Ectodermal cell (in vitro differentiated cells): ENCODE measurements around the gene MYO15B.

ENCODE experiments used
- H3K27ac ChIP-seq: 2 replicates; pipeline ENCODE4 v1.7.0; 2013; ENCODE audit warnings: mild to moderate bottlenecking, low read depth, low read length; ENCODE audit not compliant: insufficient read depth, poor library complexity, severe bottlenecking
- H3K27me3 ChIP-seq: 2 replicates; pipeline ENCODE4 v1.7.0; 2013; ENCODE audit warnings: mild to moderate bottlenecking, low read length; ENCODE audit not compliant: insufficient read depth, control insufficient read depth, poor library complexity, severe bottlenecking
- H3K36me3 ChIP-seq: one replicate; pipeline ENCODE4 v1.7.0; 2013; ENCODE audit warnings: low read length; ENCODE audit not compliant: control insufficient read depth, insufficient read depth
- H3K4me1 ChIP-seq: one replicate; pipeline ENCODE4 v1.7.0; 2013; ENCODE audit warnings: low read length; ENCODE audit not compliant: control insufficient read depth, insufficient read depth
- H3K4me3 ChIP-seq: 2 replicates; pipeline ENCODE4 v1.7.0; 2013; ENCODE audit warnings: low read depth, low read length, control low read depth; ENCODE audit not compliant: insufficient read depth
- H3K9me3 ChIP-seq: 2 replicates; pipeline ENCODE4 v1.7.0; 2013; ENCODE audit warnings: mild to moderate bottlenecking, low read length, moderate library complexity; ENCODE audit not compliant: control insufficient read depth
- WGBS, 2 experiments: methylation state at CpG; one replicate each; pipeline ENCODE4 v1.1.7; 2013; ENCODE audit warnings: missing lambda C conversion rate in 2 of 2; 5-methylcytosine and 5-hydroxymethylcytosine counted together

Gene MYO15B

DNA sequence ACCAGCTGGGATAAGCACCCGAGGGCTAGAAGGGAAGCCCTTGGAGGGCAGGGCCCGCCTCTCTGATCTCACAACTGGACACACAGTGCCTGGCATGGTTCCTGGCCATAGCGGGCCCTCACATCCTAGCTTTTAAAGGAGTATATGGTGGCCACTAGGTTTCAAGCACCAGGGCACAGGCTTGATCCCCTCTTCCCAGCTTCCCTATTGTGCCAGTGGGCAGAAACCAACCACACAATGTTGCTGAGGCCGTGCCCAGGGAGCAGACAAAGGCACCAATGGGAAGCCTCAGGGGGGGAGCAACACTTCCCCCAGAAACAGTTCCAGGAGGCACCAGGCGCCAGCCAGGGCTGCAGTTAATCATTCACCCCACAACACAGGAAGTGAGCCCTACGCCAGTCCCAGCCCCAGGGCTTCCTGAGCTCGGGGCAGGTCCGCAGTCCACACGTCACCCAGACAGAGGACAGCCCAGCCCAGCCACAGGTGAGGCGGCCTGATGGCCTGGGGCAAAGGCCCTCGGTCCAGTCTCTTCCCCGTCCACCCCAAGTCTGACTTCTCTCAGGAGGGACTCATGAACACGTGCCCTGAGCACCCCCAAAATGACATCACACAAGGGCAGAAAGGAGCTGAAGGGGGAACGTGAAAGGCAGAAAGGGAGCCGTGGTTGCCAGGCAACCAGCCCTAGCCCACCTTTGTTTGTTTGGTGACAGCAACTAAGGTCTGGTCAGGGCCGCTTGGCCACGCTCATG is 58.5 kb downstream of the MYO15B start:
- WGBS, 2 experiments, result 89 to 90% methylated on average over 17 of the region's 17 CpGs
- Histone ChIP-seq H3K4me3 (no peak overlapping the region), H3K4me1 (peaks cover 6% of the 10 kb centered on the region), H3K9me3 (no peaks in the 10 kb centered on the region), H3K27ac (no peak overlapping the region), H3K27me3 (no peaks in the 10 kb centered on the region), H3K36me3 (peaks cover 7% of the 10 kb centered on the region)

DNA sequence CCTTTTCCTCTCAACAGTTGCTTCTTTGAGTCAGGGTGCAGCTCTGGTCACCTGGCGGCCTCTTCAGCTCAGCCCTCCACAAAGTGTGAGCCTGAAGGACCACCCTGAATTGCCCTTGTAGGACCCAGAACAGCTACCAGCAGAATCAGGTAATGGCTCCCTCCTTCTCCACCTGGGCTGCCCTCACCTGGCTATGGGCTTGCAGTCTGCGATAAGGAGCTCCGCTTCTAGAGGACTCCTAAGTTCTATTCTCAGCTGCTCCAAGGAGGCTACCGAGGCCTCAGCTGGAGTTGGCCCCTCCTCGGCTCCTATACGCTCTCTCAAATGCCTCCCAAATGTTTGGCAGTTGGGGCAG is 59.0 kb downstream of the MYO15B start:
- H3K36me3 ChIP-seq, result peaks cover 8% of the 10 kb centered on the region
- no peaks in the 10 kb centered on the region for H3K27me3 ChIP-seq
- H3K27ac ChIP-seq, result no peak overlapping the region
- H3K9me3 ChIP-seq, result no peaks in the 10 kb centered on the region
- no peak overlapping the region for H3K4me3 ChIP-seq
- H3K4me1 ChIP-seq, result peaks cover 6% of the 10 kb centered on the region
- whole genome bisulfite sequencing, 2 experiments, result 92 to 95% methylated on average over 6 of the region's 6 CpGs

DNA sequence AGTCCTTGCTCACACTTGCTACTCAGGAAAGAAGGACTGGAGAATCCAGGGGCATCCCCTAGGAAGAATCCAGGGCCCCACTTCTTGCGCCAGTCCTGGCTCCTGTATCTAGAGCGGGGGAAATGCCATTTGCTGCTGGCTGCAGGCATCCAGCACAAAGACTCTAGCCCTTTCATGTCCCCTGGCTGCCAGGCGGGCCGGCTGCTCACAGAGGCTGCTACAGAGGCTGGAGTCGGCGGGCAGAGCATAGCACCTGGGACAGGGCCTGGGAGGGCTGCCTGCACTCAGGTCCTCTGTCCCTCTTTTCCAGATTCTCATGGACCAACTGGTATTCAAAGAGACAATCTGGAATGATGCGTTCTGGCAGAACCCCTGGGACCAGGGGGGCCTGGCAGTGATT is 59.5 kb downstream of the MYO15B start:
- Histone ChIP-seq H3K27me3 (no peaks in the 10 kb centered on the region), H3K36me3 (peaks cover 8% of the 10 kb centered on the region), H3K4me1 (peaks cover 6% of the 10 kb centered on the region), H3K4me3 (no peak overlapping the region), H3K27ac (no peak overlapping the region), H3K9me3 (no peaks in the 10 kb centered on the region)
- WGBS, 2 experiments, result 94 to 95% methylated on average over 7 of the region's 7 CpGs

GRCh38 chr17:75647921-75648320 is 60.3 kb downstream of the MYO15B start:
- WGBS, 2 experiments, result 96% methylated on average over 7 of the region's 7 CpGs
- H3K27ac ChIP-seq, result no peak overlapping the region
- H3K4me3 ChIP-seq, result no peak overlapping the region
- no peaks in the 10 kb centered on the region for H3K27me3 ChIP-seq
- no peaks in the 10 kb centered on the region for H3K9me3 ChIP-seq
- H3K4me1 ChIP-seq, result peaks cover 6% of the 10 kb centered on the region
- peaks cover 8% of the 10 kb centered on the region for H3K36me3 ChIP-seq

DNA sequence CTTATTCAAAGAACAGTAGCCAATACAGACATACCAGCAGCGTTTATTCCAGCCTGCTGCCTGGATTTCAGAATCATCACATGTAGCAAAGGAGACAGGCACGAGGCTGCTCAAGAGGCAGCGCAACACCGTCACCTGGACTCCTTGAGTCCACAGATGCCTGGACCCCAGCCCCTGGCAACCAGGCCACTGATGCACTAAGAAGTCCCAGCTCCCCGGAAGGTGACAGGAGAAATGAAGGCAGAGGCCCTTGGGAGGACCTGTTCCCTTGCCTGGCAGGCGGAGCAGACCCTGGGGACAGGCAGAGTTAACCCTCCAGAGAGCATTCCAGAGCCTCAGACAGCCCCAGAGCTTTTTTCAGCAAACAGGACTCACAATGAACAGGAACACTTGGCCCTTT is 62.1 kb downstream of the MYO15B start:
- peaks cover 8% of the 10 kb centered on the region for H3K36me3 ChIP-seq
- no peak overlapping the region for H3K27ac ChIP-seq
- WGBS, 2 experiments, result 95 to 96% methylated on average over 6 of the region's 6 CpGs
- no peaks in the 10 kb centered on the region for H3K27me3 ChIP-seq
- H3K4me3 ChIP-seq, result no peak overlapping the region
- no peaks in the 10 kb centered on the region for H3K9me3 ChIP-seq
- no peaks in the 10 kb centered on the region for H3K4me1 ChIP-seq

GRCh38 chr17:75650874-75651273 is 63.3 kb downstream of the MYO15B start:
- Histone ChIP-seq H3K4me3 (no peak overlapping the region), H3K27ac (no peak overlapping the region), H3K36me3 (peaks cover 11% of the 10 kb centered on the region), H3K27me3 (no peaks in the 10 kb centered on the region), H3K4me1 (no peaks in the 10 kb centered on the region), H3K9me3 (no peaks in the 10 kb centered on the region)
- WGBS, 2 experiments, result 96 to 97% methylated on average over 7 of the region's 7 CpGs

DNA sequence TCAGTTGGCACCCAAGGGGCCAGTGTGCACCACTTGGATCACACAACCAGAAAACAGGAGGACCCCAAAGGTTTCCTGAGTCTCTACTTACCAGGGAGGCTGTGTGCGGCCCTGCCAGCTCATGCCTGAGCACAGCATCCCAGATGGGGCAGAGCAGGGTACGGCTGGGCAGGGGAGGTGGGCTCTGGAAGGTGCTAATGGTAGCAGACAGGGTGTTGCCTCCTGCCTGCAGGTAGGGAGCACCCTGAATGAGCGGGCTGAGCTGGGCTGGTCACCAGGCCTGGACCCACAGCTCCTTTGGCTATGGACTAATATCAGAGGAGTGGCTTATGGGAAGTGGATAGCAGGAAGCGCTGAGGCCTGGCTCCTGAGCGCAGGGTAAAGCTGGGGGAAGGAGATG is 64.7 kb downstream of the MYO15B start:
- no peaks in the 10 kb centered on the region for H3K4me1 ChIP-seq
- peaks cover 15% of the 10 kb centered on the region for H3K36me3 ChIP-seq
- no peaks in the 10 kb centered on the region for H3K9me3 ChIP-seq
- no peak overlapping the region for H3K4me3 ChIP-seq
- no peaks in the 10 kb centered on the region for H3K27me3 ChIP-seq
- 96 to 97% methylated on average over 5 of the region's 5 CpGs for WGBS, 2 experiments
- H3K27ac ChIP-seq, result no peak overlapping the region

- Histone ChIP-seq H3K4me3 (no peak overlapping the region), H3K9me3 (no peaks in the 10 kb centered on the region), H3K4me1 (no peaks in the 10 kb centered on the region), H3K27me3 (no peaks in the 10 kb centered on the region), H3K27ac (no peak overlapping the region), H3K36me3 (peaks cover 18% of the 10 kb centered on the region)
- 57 to 63% methylated on average over 5 of the region's 6 CpGs for WGBS, 2 experiments
Measured at GRCh38 chr17:75652934-75653549, 65.4 kb downstream of the MYO15B start.

DNA sequence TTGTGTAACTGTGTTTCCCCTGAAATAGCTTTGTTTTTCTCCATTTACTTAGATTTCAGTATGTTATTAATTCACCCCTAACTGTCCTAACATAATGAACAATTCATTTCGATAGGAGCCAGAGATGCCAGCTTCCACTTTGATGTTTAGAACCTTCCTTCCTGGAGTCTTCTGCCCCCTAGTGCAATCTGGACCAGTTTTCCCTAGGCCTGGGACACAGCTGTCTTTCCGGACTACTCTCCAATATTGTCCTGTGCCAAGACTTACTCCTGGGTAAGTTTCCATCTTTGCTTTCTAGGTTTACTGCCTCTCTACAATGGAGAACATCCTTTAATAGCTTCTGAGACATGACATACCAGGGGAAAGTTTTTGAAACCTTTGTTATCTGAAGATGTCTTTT is 66.6 kb downstream of the MYO15B start:
- Histone ChIP-seq H3K4me1 (no peaks in the 10 kb centered on the region), H3K27ac (no peak overlapping the region), H3K27me3 (no peaks in the 10 kb centered on the region), H3K4me3 (no peak overlapping the region), H3K9me3 (no peaks in the 10 kb centered on the region), H3K36me3 (peaks cover 18% of the 10 kb centered on the region)
- 93% methylated on average over 2 of the region's 2 CpGs for WGBS, 2 experiments

GRCh38 chr17:75658237-75658636 is 70.6 kb downstream of the MYO15B start:
- no peaks in the 10 kb centered on the region for H3K9me3 ChIP-seq
- H3K27ac ChIP-seq, result no peak overlapping the region
- no peaks in the 10 kb centered on the region for H3K4me1 ChIP-seq
- H3K36me3 ChIP-seq, result peaks cover 27% of the 10 kb centered on the region
- H3K4me3 ChIP-seq, result no peak overlapping the region
- H3K27me3 ChIP-seq, result no peaks in the 10 kb centered on the region
- 93 to 98% methylated on average over 5 of the region's 5 CpGs for WGBS, 2 experiments
